ENCODE results near the gene UMAD1.
"Not testable (repeated sequence)": the region's sequence is repeated elsewhere in the genome, so short reads cannot be mapped to it uniquely, and the experiment has no call there.

Gene UMAD1

GRCh38 chr7:7802531-7802930 is 162.0 kb downstream of the UMAD1 start:
- Histone ChIP-seq H4K20me1 (ENCODE audit: insufficient read depth, low read length) (no peaks in the 10 kb centered on the region), H3K9ac (ENCODE audit: low read length) (no peak overlapping the region), H3K4me2 (ENCODE audit: low read depth, low read length) (no peak overlapping the region), H3K4me1 (ENCODE audit: low read length) (peaks cover 21% of the 10 kb centered on the region), H2AFZ (ENCODE audit: low read length) (no peak overlapping the region), H3F3A (ENCODE audit: insufficient read depth, low read length) (peaks cover 11% of the 10 kb centered on the region), H3K4me3 (ENCODE audit: low read length) (no peak overlapping the region), H3K9me2 (replicated peaks; ENCODE audit: insufficient read depth, low read length) (no peaks in the 10 kb centered on the region), H3K36me3 (replicated peaks; ENCODE audit: insufficient read depth, low read length) (no peaks in the 10 kb centered on the region), H3K79me2 (ENCODE audit: low read length) (no peaks in the 10 kb centered on the region), H3K27me3 (replicated peaks; ENCODE audit: insufficient read depth, low read length) (no peaks in the 10 kb centered on the region), H3K27ac (ENCODE audit: low read length) (no peak overlapping the region), H3K9me3 (replicated peaks; ENCODE audit: insufficient read depth, low read length) (no peaks in the 10 kb centered on the region)
- no peak for DNase-seq
- no peak for TF ChIP-seq CTCF (IDR thresholded peaks at IDR 0.05; ENCODE audit: low read length)
- no peak for TF ChIP-seq EZH2phosphoT487 (IDR thresholded peaks at IDR 0.05; ENCODE audit: low read length)
- TF ChIP-seq EZH2 (optimal IDR thresholded peaks at IDR 0.05; ENCODE audit: low read depth, low read length) = no peak

GRCh38 chr7:7803715-7804178 is 163.2 kb downstream of the UMAD1 start:
- H3K4me3 ChIP-seq (ENCODE audit: low read length) = no peak overlapping the region
- H3K27me3 ChIP-seq (replicated peaks; ENCODE audit: insufficient read depth, low read length) = no peaks in the 10 kb centered on the region
- no peak overlapping the region for H3K4me2 ChIP-seq (ENCODE audit: low read depth, low read length)
- H3K9me2 ChIP-seq (replicated peaks; ENCODE audit: insufficient read depth, low read length) = no peaks in the 10 kb centered on the region
- no peak overlapping the region for H3K27ac ChIP-seq (ENCODE audit: low read length)
- H2AFZ ChIP-seq (ENCODE audit: low read length) = no peak overlapping the region
- TF ChIP-seq EZH2phosphoT487 (IDR thresholded peaks at IDR 0.05; ENCODE audit: low read length) = no peak
- TF ChIP-seq EZH2 (optimal IDR thresholded peaks at IDR 0.05; ENCODE audit: low read depth, low read length) = no peak
- no peak for TF ChIP-seq CTCF (IDR thresholded peaks at IDR 0.05; ENCODE audit: low read length)
- H3K79me2 ChIP-seq (ENCODE audit: low read length) = no peaks in the 10 kb centered on the region
- H3F3A ChIP-seq (ENCODE audit: insufficient read depth, low read length) = peaks cover 11% of the 10 kb centered on the region
- no peaks in the 10 kb centered on the region for H3K9me3 ChIP-seq (replicated peaks; ENCODE audit: insufficient read depth, low read length)
- no peaks in the 10 kb centered on the region for H3K36me3 ChIP-seq (replicated peaks; ENCODE audit: insufficient read depth, low read length)
- H3K9ac ChIP-seq (ENCODE audit: low read length) = no peak overlapping the region
- peaks cover 21% of the 10 kb centered on the region for H3K4me1 ChIP-seq (ENCODE audit: low read length)
- no peak for DNase-seq
- no peaks in the 10 kb centered on the region for H4K20me1 ChIP-seq (ENCODE audit: insufficient read depth, low read length)

- H3K36me3 ChIP-seq (replicated peaks; ENCODE audit: insufficient read depth, low read length); H3K79me2 ChIP-seq (ENCODE audit: low read length); H3K27me3 ChIP-seq (replicated peaks; ENCODE audit: insufficient read depth, low read length); H3K9ac ChIP-seq (ENCODE audit: low read length); H3K9me2 ChIP-seq (replicated peaks; ENCODE audit: insufficient read depth, low read length); H3K4me3 ChIP-seq (ENCODE audit: low read length); H4K20me1 ChIP-seq (ENCODE audit: insufficient read depth, low read length); H3K9me3 ChIP-seq (replicated peaks; ENCODE audit: insufficient read depth, low read length): not testable (repeated sequence)
- H3K4me2 ChIP-seq (ENCODE audit: low read depth, low read length) = peak overlapping the region; percentile 46; the same call in 1 of the 2 replicates
- H3F3A ChIP-seq (ENCODE audit: insufficient read depth, low read length) = peaks cover 11% of the 10 kb centered on the region
- peak overlapping the region; percentile 65 for H3K27ac ChIP-seq (ENCODE audit: low read length)
- peak overlapping the region; percentile 5; the same call in 1 of the 2 replicates for H2AFZ ChIP-seq (ENCODE audit: low read length)
- H3K4me1 ChIP-seq (ENCODE audit: low read length) = peaks cover 21% of the 10 kb centered on the region
- DNase-seq = peak; percentile 57
Measured at GRCh38 chr7:7804822-7805221, 164.3 kb downstream of the UMAD1 start.

- Histone ChIP-seq H3K36me3 (replicated peaks; ENCODE audit: insufficient read depth, low read length) (no peaks in the 10 kb centered on the region), H2AFZ (ENCODE audit: low read length) (peak overlapping the region; percentile 5), H4K20me1 (ENCODE audit: insufficient read depth, low read length) (no peaks in the 10 kb centered on the region), H3K9me2 (replicated peaks; ENCODE audit: insufficient read depth, low read length) (no peaks in the 10 kb centered on the region), H3K9ac (ENCODE audit: low read length) (peak overlapping the region; percentile 4; the same call in 1 of the 2 replicates), H3K4me2 (ENCODE audit: low read depth, low read length) (peak overlapping the region; percentile 46), H3K4me3 (ENCODE audit: low read length) (no peak overlapping the region), H3K4me1 (ENCODE audit: low read length) (peaks cover 21% of the 10 kb centered on the region), H3K9me3 (replicated peaks; ENCODE audit: insufficient read depth, low read length) (no peaks in the 10 kb centered on the region), H3F3A (ENCODE audit: insufficient read depth, low read length) (peaks cover 11% of the 10 kb centered on the region), H3K27ac (ENCODE audit: low read length) (peak overlapping the region; percentile 65), H3K27me3 (replicated peaks; ENCODE audit: insufficient read depth, low read length) (no peaks in the 10 kb centered on the region), H3K79me2 (ENCODE audit: low read length) (no peaks in the 10 kb centered on the region)
- DNase-seq = no peak
- TF ChIP-seq EZH2 (optimal IDR thresholded peaks at IDR 0.05; ENCODE audit: low read depth, low read length) = no peak
- TF ChIP-seq CTCF (IDR thresholded peaks at IDR 0.05; ENCODE audit: low read length) = no peak
- TF ChIP-seq EZH2phosphoT487 (IDR thresholded peaks at IDR 0.05; ENCODE audit: low read length) = no peak
Measured at GRCh38 chr7:7805511-7806153, 165.1 kb downstream of the UMAD1 start.

All from MM.1S (cell line).